Urinary bladder (tissue), 4 donors: ENCODE results near the gene VARS1. TPM values are rescaled to one million over a fixed set of nuclear protein-coding genes. Genes with fewer than 3 reads are reported as not detected.
"Not testable (repeated sequence)": the region's sequence is repeated elsewhere in the genome, so short reads cannot be mapped to it uniquely, and the experiment has no call there.

Experiments used
- DNase-seq: peaks from one replicate; pipeline ENCODE4 v3.0.0-alpha.2; 2015; ENCODE audit errors: extremely low spot score
- H3K27ac ChIP-seq: one replicate; pipeline ENCODE4 v1.5.1; 2013; ENCODE audit warnings: low read depth, mild to moderate bottlenecking, moderate library complexity
- H3K36me3 ChIP-seq: one replicate; pipeline ENCODE4 v1.6.1; 2013; ENCODE audit warnings: mild to moderate bottlenecking, moderate library complexity; ENCODE audit not compliant: insufficient read depth
- H3K4me1 ChIP-seq: one replicate; pipeline ENCODE4 v1.6.1; 2013; ENCODE audit warnings: mild to moderate bottlenecking, moderate library complexity; ENCODE audit not compliant: insufficient read depth
- H3K4me3 ChIP-seq: one replicate; pipeline ENCODE4 v1.5.1; 2013; ENCODE audit warnings: low read depth, low read length
- WGBS: extraction: QIAGEN DNeasy Blood & Tissue Kit; methylation state at CpG from one replicate; pipeline ENCODE4 v1.1.7; 2013; 5-methylcytosine and 5-hydroxymethylcytosine counted together
- polyA plus RNA-seq: library from polyadenylated mRNA; stranded (reverse); fragments of 200-250 nt; gene quantifications from one replicate; pipeline ENCODE4 v1.2.3, GENCODE V29; 2013
- total RNA-seq: library from RNA; depleted of rRNA; stranded (reverse); fragments of >200 nt; gene quantifications from one replicate; pipeline ENCODE4 v1.2.3, GENCODE V29; 2014
- donor health status: healthy with polysubstance abuse.
- donor health status: healthy.

Gene VARS1
- total and polyA plus RNA-seq, 2 donors, result 16.7 to 34.4 TPM

DNA sequence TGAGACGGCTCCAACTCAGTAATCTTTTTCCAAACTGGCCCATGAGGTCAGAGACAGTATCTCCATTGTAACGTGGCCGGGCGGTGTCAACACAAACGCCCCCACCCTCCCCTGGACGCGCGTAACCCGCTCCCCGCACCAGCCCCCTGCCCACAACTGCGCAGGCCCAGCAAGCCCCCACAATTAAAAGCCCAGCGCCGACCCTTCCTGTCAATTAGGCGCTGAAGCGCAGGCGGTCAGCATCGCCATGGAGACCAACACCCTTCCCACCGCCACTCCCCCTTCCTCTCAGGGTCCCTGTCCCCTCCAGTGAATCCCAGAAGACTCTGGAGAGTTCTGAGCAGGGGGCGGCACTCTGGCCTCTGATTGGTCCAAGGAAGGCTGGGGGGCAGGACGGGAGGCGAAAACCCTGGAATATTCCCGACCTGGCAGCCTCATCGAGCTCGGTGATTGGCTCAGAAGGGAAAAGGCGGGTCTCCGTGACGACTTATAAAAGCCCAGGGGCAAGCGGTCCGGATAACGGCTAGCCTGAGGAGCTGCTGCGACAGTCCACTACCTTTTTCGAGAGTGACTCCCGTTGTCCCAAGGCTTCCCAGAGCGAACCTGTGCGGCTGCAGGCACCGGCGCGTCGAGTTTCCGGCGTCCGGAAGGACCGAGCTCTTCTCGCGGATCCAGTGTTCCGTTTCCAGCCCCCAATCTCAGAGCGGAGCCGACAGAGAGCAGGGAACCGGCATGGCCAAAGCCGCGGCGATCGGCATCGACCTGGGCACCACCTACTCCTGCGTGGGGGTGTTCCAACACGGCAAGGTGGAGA lies 19.7 kb upstream of the VARS1 start, which contains the start of the genes HSPA1A and HSPA1L:
HSPA1A (plus strand) TSS at position 519 of the 814 bp plus-strand sequence; CDS start at position 733, 214 bp downstream.
HSPA1L (minus strand) TSS at position 259 of the 814 bp plus-strand sequence. CDS start 3,311 bp downstream, outside the sequence.
- no peaks in the 10 kb centered on the region for H3K36me3 ChIP-seq
- under 1% methylated on average over 56 of the region's 56 CpGs for WGBS
- peak within 1 kb of the TSS; percentile 97 for H3K27ac ChIP-seq
- H3K4me1 ChIP-seq, result no peaks in the 10 kb centered on the region
- H3K4me3 ChIP-seq, result peak within 1 kb of the TSS; percentile 54
- DNase-seq, result peak; percentile 96

DNA sequence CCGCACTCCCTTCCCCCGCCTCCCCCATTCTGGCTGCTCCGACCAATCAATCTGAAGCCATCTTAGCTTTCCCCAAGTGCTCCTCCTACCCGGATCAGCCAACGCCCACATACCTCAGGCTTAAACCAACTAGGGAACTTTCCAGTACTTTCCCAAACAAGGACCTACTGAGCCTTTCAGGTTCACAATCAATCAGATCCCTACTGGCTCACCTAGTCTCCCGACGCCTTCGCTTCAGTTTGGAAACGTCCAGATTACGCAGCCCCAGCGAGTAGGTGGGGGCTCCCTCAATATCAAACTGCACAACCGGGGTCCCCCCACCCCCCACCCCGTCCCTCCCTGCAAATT lies 19.1 kb upstream of the VARS1 start:
- H3K4me3 ChIP-seq, result peak overlapping the region; percentile 46
- peak; percentile 97 for DNase-seq
- peak overlapping the region; percentile 97 for H3K27ac ChIP-seq
- under 1% methylated on average over 13 of the region's 13 CpGs for WGBS
- no peaks in the 10 kb centered on the region for H3K4me1 ChIP-seq
- no peaks in the 10 kb centered on the region for H3K36me3 ChIP-seq

DNA sequence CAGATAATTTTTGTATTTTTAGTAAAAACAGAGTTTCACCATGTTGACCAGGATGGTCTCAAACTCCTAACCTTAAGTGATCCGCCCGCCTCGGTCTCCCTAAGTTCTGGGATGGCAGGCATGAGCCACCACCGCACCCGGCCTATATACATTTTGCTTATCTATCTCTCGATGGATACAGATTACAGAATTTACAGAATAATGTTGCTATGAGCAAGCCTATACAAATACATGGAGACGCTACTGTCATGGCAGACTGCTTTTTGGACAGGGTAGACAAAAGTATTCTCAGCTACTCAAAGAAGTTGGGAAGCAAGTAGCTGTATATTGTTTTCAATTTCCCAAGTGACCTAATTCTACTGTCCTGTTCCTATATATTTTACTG lies 17.9 kb upstream of the VARS1 start:
- H3K4me3 ChIP-seq, result no peak overlapping the region
- no peaks in the 10 kb centered on the region for H3K4me1 ChIP-seq
- DNase-seq, result no peak
- 90% methylated on average over 7 of the region's 7 CpGs for WGBS
- H3K36me3 ChIP-seq, result no peaks in the 10 kb centered on the region
- H3K27ac ChIP-seq, result peak overlapping the region; percentile 93

DNA sequence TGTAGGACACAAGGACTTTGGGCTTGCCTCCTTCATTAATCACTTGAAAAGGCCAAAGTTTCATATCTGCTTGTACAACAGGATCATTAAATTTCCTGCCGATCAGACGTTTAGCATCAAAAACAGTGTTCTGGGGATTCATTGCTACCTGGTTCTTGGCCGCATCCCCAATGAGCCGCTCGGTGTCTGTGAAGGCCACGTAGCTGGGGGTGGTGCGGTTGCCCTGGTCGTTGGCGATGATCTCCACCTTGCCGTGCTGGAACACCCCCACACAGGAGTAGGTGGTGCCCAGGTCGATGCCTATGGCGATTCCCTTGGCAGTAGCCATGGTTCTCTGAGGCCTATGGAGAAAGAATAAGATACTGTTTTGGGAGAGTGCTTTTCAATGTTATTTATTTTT lies 16.1 kb upstream of the VARS1 start:
- no peaks in the 10 kb centered on the region for H3K36me3 ChIP-seq
- WGBS, result 93% methylated on average over 12 of the region's 12 CpGs
- H3K4me3 ChIP-seq, result no peak overlapping the region
- H3K4me1 ChIP-seq, result no peaks in the 10 kb centered on the region
- no peak overlapping the region for H3K27ac ChIP-seq
- DNase-seq, result no peak

DNA sequence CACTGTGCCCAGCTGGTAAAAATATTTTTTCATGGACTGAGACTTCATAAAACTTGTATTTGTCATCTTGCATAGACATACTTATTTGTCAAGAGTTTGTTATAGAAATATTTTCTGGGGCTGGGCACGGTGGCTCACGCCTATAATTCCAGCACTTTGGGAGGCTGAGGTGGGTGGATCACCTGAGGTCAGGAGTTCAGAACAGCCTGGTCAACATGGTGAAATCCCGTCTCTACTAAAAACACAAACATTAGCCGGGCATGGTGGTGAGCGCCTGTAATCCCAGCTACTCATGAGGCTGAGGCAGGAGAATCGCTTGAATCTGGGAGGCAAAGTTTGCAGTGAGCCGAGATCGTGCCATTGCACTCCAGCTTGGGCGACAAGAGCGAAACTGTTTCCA lies 13.0 kb upstream of the VARS1 start:
- H3K36me3 ChIP-seq, DNase-seq, H3K4me1 ChIP-seq, H3K27ac ChIP-seq, H3K4me3 ChIP-seq: not testable (repeated sequence)
- 88% methylated on average over 10 of the region's 10 CpGs for WGBS

DNA sequence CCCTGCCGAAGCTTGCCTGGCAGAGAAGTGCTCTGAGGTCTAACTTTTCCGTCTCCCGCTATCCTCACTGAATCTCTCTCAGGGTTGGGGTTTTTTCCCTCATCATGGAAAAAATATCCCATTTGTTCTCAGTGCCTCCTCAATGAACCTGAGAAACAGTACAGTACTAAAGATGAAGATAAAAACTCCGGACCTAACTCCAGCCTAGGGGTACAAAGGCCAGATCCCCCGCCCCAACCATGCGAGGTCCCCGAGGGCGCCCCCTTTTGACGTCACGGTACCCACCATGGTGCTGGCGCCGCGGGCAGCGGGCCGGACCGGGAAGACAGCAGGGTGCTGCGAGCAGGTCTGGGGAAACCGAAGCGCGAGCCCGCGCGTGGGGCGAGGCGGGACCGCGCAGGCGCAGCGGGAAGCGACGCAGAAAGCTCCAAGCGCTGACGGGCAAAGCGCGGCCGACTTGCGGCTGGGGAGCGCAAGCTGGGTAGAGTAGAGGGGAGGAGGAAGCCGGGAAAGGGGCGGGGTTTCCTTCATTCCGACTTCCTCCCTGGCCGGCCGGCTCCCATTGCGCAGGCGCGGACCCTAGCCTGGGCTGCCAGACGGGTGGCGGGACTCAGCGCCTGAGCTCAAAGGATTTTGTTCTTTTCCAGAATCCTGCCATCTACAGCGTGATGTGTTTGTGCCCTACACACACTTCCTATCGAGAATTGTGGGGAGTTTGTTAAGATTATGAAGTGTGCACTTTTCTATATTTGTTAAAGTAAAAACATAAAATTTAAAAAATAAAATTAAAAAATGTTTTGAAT lies 11.1 kb upstream of the VARS1 start, which contains the start of gene LSM2:
LSM2 (minus strand) TSS at position 497 of the 803 bp plus-strand sequence; CDS start at position 288, 209 bp downstream.
- DNase-seq, result peak; percentile 93
- no peaks in the 10 kb centered on the region for H3K4me1 ChIP-seq
- H3K4me3 ChIP-seq, result peak within 1 kb of the TSS; percentile 50
- peak within 1 kb of the TSS; percentile 84 for H3K27ac ChIP-seq
- WGBS, result under 1% methylated on average over 51 of the region's 51 CpGs
- H3K36me3 ChIP-seq, result no peaks in the 10 kb centered on the region

DNA sequence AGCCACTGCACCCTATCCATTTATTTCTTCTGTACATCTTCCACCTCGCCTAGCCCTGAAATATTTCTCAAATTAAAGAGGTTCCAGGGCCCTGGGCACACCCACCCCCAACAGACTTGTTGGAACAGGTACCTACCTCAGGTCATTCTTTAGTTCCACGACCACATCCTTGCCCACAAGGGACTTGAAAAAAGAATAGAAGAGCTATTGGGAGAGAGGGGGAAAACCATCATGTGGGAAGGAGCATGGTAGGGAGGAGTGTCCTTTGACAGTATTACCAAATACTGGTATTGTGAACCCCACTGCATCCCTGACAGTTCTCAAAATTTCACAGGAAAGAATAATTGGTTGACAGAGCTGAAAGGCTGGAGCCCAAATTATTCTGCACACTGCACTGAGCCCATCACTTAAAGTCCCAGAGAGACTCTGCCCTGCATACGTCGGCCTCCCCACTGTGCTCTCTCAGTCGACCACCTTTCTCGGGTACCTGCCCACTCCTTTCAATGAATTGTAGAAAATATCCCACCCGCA lies 10.5 kb upstream of the VARS1 start:
- DNase-seq, result no peak
- no peaks in the 10 kb centered on the region for H3K4me1 ChIP-seq
- H3K36me3 ChIP-seq, result no peaks in the 10 kb centered on the region
- H3K4me3 ChIP-seq, result peak overlapping the region; percentile 50
- peak overlapping the region; percentile 84 for H3K27ac ChIP-seq
- 15% methylated on average over 7 of the region's 7 CpGs for WGBS

DNA sequence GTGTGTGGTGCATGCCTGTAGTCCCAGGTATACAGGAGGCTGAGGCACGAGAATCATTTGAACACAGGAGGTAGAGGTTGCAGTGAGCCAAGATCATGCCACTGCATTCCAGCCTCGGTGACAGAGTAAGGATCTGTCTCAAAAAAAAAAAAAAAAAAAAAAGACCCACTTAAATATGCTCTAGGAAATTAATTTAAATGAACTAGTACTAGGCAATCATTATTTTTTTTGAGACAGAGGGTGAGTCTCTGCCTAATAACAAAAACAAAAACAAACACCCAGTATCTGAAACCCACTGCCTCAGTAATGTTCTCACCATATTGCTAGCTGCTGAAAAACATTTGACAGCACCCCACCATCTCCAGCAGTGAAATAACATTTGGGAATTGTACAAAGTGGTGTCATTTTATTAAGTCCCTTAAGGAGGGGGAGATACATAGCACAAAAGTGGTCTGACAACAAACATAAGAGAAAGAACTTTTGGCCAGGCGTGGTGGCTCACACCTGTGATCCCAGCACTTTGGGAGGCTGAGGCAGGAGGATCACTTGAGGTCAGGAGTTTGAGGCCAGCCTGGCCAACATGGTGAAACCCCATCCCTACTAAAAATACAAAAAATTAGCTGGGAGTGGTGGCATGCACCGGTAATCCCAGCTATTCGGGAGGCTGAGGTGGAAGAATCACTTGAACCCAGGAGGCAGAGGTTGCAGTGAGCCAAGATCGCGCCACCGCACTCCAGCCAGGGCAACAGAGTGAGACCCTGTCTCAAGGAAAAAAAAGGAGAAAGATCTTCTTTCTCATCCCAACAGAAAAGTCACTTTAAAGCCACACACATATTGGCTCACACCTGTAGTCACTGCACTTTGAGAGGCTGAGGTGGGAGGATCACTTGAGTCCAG lies 5.7 kb upstream of the VARS1 start:
- not testable (repeated sequence) for H3K36me3 ChIP-seq, H3K4me3 ChIP-seq, H3K4me1 ChIP-seq, DNase-seq, H3K27ac ChIP-seq
- 96% methylated on average over 8 of the region's 8 CpGs for WGBS

DNA sequence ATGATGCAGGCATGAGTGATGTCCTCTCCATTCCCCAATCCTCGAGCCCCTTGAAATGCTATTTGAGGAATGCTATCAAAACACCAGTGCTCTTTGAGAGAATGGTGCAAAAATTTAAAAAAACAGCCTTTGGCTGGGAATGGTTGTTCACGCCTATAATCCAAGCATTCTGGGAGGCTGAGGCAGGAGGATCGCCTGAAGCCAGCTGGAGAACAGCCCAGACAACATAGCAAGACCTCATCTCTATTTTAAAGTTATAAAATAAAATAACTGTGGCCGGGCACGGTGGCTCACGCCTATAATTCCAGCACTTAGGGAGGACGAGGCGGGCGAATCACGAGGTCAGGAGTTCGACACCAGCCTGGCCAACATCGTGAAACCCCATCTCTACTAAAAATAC lies 4.2 kb upstream of the VARS1 start:
- no peak overlapping the region for H3K27ac ChIP-seq
- H3K36me3 ChIP-seq, result no peaks in the 10 kb centered on the region
- WGBS, result 75% methylated on average over 12 of the region's 12 CpGs
- no peak overlapping the region for H3K4me3 ChIP-seq
- no peak for DNase-seq
- no peaks in the 10 kb centered on the region for H3K4me1 ChIP-seq

DNA sequence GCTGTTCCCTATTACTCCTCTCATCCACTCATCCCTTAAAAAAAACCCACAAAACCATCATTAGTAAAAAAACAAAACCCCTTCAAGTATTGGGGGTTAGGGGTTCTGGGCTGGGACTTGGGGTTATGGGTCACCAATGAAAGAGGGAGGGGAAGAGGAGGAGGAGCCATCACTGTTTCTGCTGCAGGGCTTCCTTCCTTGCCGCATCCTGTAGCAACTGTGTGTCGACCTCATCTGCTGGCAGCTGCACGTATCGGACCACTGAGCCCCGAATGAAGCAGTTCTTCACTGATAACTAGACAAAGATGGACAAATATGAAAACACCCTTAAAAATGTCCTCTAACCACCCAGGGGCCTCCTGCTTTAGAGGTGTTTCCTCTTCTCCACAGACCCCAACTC lies 2.0 kb upstream of the VARS1 start:
- no peak overlapping the region for H3K27ac ChIP-seq
- no peaks in the 10 kb centered on the region for H3K4me1 ChIP-seq
- no peaks in the 10 kb centered on the region for H3K36me3 ChIP-seq
- 62% methylated on average over 5 of the region's 5 CpGs for whole genome bisulfite sequencing
- H3K4me3 ChIP-seq, result no peak overlapping the region
- DNase-seq, result no peak

DNA sequence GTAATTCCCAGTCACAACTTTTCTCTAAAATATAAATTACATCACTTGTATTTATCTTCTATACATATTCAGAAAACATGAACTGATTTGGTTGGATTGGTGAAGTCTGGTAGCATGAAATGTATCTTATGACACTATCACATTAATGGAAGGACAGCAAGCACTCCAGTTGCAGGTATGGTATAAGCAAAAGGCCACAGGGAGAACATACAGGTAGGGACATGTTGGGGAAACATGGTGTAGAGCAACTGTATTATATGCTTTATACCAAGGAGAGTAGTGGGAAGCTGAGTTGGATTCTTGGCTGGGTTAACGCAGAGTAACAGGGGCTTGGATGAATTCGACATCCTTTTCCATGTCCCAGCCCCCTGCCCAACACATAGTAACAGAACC lies 1.4 kb upstream of the VARS1 start:
- Histone ChIP-seq H3K4me1 (no peaks in the 10 kb centered on the region), H3K36me3 (no peaks in the 10 kb centered on the region)
- WGBS, result 76% methylated on average over 2 of the region's 2 CpGs

DNA sequence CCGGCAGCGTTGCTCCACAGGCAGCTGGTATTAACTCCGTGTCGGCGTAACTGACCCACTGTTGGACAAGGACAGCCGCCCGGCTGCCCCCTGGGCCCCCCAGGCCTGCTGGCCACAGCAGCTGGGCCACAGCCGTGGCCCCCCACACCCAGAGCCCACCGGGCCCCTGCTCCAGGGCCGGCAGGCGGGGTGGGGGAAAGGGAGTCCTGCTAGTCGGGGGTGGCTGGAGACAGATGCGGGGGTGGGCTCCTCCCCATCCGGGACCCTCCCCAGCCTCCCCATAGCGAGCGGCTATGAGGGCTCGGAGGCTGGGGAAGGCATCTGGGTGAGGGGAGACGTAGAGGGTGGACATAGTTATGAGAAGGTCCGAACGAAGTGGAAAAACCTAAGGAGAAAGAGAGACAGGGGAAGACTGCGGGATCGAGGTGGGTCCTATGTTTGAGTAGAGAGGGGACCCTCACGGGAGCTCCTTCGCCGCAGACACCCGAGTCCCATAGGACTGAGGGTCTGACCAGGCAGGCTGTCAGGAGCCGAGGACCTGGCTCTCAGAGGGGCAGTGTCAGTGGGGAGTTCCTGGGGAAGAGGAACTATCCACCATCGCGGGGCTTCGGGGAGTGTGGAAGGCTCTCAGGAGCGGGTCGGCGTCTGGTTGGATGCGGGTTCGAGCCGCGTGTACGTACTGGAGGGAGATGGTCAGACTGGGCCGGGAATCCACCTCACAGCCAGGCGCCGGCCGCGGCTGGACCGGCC lies 511 bp downstream of the VARS1 start:
- no peak for DNase-seq
- Histone ChIP-seq H3K36me3 (no peaks in the 10 kb centered on the region), H3K4me1 (no peaks in the 10 kb centered on the region), H3K27ac (peak overlapping the region; percentile 98), H3K4me3 (peak overlapping the region; percentile 90)
- 1% methylated on average over 44 of the region's 44 CpGs for WGBS

More for the DNA sequence above, 1.4 kb upstream of the VARS1 start:
- Histone ChIP-seq H3K27ac (no peak overlapping the region), H3K4me3 (no peak overlapping the region)
- no peak for DNase-seq
